H9 (cell line): ENCODE data around the gene NRXN3. TPM values are rescaled to one million over a fixed set of nuclear protein-coding genes. Genes with fewer than 3 reads are reported as not detected.

Experiments used
- DNase-seq: peaks from one replicate; pipeline ENCODE4 v3.0.0-alpha.2; 2017
- H2AFZ ChIP-seq: one replicate; pipeline ENCODE4 v1.6.1; 2013; ENCODE audit warnings: mild to moderate bottlenecking, low read length, control low read depth, moderate library complexity
- H2AK5ac ChIP-seq: 2 replicates; pipeline ENCODE4 v1.6.1; 2013; ENCODE audit warnings: low read length, control low read depth, mixed read lengths; ENCODE audit not compliant: insufficient read length
- H2BK120ac ChIP-seq: one replicate; pipeline ENCODE4 v1.6.1; 2013; ENCODE audit warnings: low read depth, mild to moderate bottlenecking, low read length, control low read depth, inconsistent platforms; ENCODE audit not compliant: poor library complexity, severe bottlenecking
- H2BK12ac ChIP-seq: 2 replicates; pipeline ENCODE4 v1.6.1; 2013; ENCODE audit warnings: low read length, control low read depth, mixed read lengths, low read depth; ENCODE audit not compliant: insufficient read length
- H2BK15ac ChIP-seq: 2 replicates; pipeline ENCODE4 v1.6.1; 2013; ENCODE audit warnings: low read depth, low read length, control low read depth
- H2BK20ac ChIP-seq: one replicate; pipeline ENCODE4 v1.6.1; 2013; ENCODE audit warnings: low read depth, mild to moderate bottlenecking, low read length, control low read depth, inconsistent platforms; ENCODE audit not compliant: poor library complexity, severe bottlenecking
- H2BK5ac ChIP-seq: 2 replicates; pipeline ENCODE4 v1.6.1; 2013; ENCODE audit warnings: low read length, control low read depth, mixed read lengths; ENCODE audit not compliant: insufficient read length
- H3K14ac ChIP-seq: 2 replicates; pipeline ENCODE4 v1.6.1; 2013; ENCODE audit warnings: low read length, control low read depth; ENCODE audit not compliant: insufficient read depth
- H3K18ac ChIP-seq: 2 replicates; pipeline ENCODE4 v1.6.1; 2013; ENCODE audit warnings: low read depth, mild to moderate bottlenecking, mixed read lengths, low read length, control low read depth; ENCODE audit not compliant: insufficient read length
- H3K23ac ChIP-seq: 2 replicates; pipeline ENCODE4 v1.6.1; 2013; ENCODE audit warnings: low read length, control low read depth, mixed read lengths, low read depth; ENCODE audit not compliant: insufficient read length
- H3K23me2 ChIP-seq: 2 replicates; pipeline ENCODE4 v1.6.1; 2013; ENCODE audit warnings: low read depth, mild to moderate bottlenecking, mixed read lengths, low read length, control low read depth; ENCODE audit not compliant: insufficient read length, poor library complexity, severe bottlenecking
- H3K27ac ChIP-seq: 2 replicates; pipeline ENCODE4 v1.5.1; 2013; ENCODE audit warnings: low read length, control low read depth, mixed read lengths, low read depth; ENCODE audit not compliant: insufficient read length
- H3K27me3 ChIP-seq: 2 replicates; pipeline ENCODE4 v1.6.1; 2013; ENCODE audit warnings: low read length, control low read depth, inconsistent platforms; ENCODE audit not compliant: insufficient read depth
- H3K4ac ChIP-seq: 2 replicates; pipeline ENCODE4 v1.6.1; 2013; ENCODE audit warnings: low read depth, mild to moderate bottlenecking, control low read depth, inconsistent platforms, low read length, moderate library complexity
- H3K4me1 ChIP-seq: 2 replicates; pipeline ENCODE4 v1.6.1; 2013; ENCODE audit warnings: low read length, control low read depth, inconsistent platforms; ENCODE audit not compliant: insufficient read depth
- H3K4me2 ChIP-seq: 2 replicates; pipeline ENCODE4 v1.6.1; 2013; ENCODE audit warnings: low read length, control low read depth, mixed read lengths; ENCODE audit not compliant: insufficient read length, insufficient read depth
- H3K56ac ChIP-seq: 2 replicates; pipeline ENCODE4 v1.6.1; 2013; ENCODE audit warnings: low read depth, mild to moderate bottlenecking, mixed read lengths, low read length, control low read depth; ENCODE audit not compliant: insufficient read length
- H3K79me1 ChIP-seq: 2 replicates; pipeline ENCODE4 v1.6.1; 2013; ENCODE audit warnings: low read depth, mild to moderate bottlenecking, moderate library complexity, low read length, control low read depth, inconsistent platforms; ENCODE audit not compliant: insufficient read depth, poor library complexity, severe bottlenecking
- H3K79me2 ChIP-seq: 2 replicates; pipeline ENCODE4 v1.6.1; 2013; ENCODE audit warnings: low read length, control low read depth, inconsistent platforms; ENCODE audit not compliant: insufficient read depth
- H3K9ac ChIP-seq: 2 replicates; pipeline ENCODE4 v1.6.1; 2013; ENCODE audit warnings: low read length, control low read depth, mixed read lengths; ENCODE audit not compliant: insufficient read length; ENCODE audit errors: extremely low read depth
- H3K9me3 ChIP-seq: one replicate; pipeline ENCODE4 v1.6.1; 2013; ENCODE audit warnings: low read depth, low read length, inconsistent platforms; ENCODE audit not compliant: control insufficient read depth
- H3T11ph ChIP-seq: one replicate; pipeline ENCODE4 v1.6.1; 2013; ENCODE audit warnings: mild to moderate bottlenecking, low read length, control low read depth, inconsistent platforms
- H4K20me1 ChIP-seq: one replicate; pipeline ENCODE4 v1.6.1; 2013; ENCODE audit not compliant: control insufficient read depth, insufficient read length, insufficient read depth
- H4K5ac ChIP-seq: 2 replicates; pipeline ENCODE4 v1.6.1; 2013; ENCODE audit warnings: low read depth, mild to moderate bottlenecking, mixed read lengths, low read length, control low read depth; ENCODE audit not compliant: insufficient read length
- H4K8ac ChIP-seq: replicated peaks from 2 replicates; pipeline ENCODE4 v1.6.1; 2013; ENCODE audit warnings: low read length, control low read depth, mixed read lengths, low read depth; ENCODE audit not compliant: insufficient read length
- H4K91ac ChIP-seq: 2 replicates; pipeline ENCODE4 v1.6.1; 2013; ENCODE audit warnings: low read depth, mild to moderate bottlenecking, moderate library complexity, mixed read lengths, low read length, control low read depth; ENCODE audit not compliant: insufficient read length
- H3K27ac Mint-ChIP-seq, 3 experiments: 2 replicates in 2 of 3; 3 replicates in 1 of 3; pipeline ENCODE4 v1.8.0; 2020 to 2021; ENCODE audit warnings: mixed read lengths in 3 of 3, mild to moderate bottlenecking in 1 of 3, moderate library complexity in 1 of 3
- H3K27me3 Mint-ChIP-seq: 2 replicates; pipeline ENCODE4 v1.8.0; 2021; ENCODE audit warnings: low read depth, mild to moderate bottlenecking, moderate library complexity, mixed read lengths
- H3K36me3 Mint-ChIP-seq, 3 experiments: 2 replicates in 2 of 3; 3 replicates in 1 of 3; pipeline ENCODE4 v1.8.0; 2020 to 2021; ENCODE audit warnings: low read depth in 3 of 3, mixed read lengths in 3 of 3; ENCODE audit not compliant: insufficient read depth in 1 of 3
- H3K4me1 Mint-ChIP-seq, 2 experiments: 2 replicates each; pipeline ENCODE4 v1.8.0; 2020; ENCODE audit warnings: mixed read lengths in 2 of 2
- H3K4me3 Mint-ChIP-seq, 2 experiments: 2 replicates in 1 of 2; 3 replicates in 1 of 2; pipeline ENCODE4 v1.8.0; 2020 to 2021; ENCODE audit warnings: mild to moderate bottlenecking in 2 of 2, mixed read lengths in 2 of 2, moderate library complexity in 1 of 2
- H3K9me3 Mint-ChIP-seq, 2 experiments: 2 replicates in 1 of 2; 3 replicates in 1 of 2; pipeline ENCODE4 v1.8.0; 2020; ENCODE audit warnings: mild to moderate bottlenecking in 2 of 2, mixed read lengths in 2 of 2, moderate library complexity in 1 of 2
- CTCF ChIP-seq: fragments of 200-600 bp; sonication (generic); conservative IDR thresholded peaks from 3 replicates; pipeline ENCODE4 v1.8.0; 2021; ENCODE audit warnings: antibody characterized with exemption, mild to moderate bottlenecking
- WGBS: extraction: QIAGEN DNeasy Blood & Tissue Kit; methylation state at CpG from one replicate; pipeline ENCODE4 v1.1.7; 2013; ENCODE audit warnings: missing lambda C conversion rate, low lambda C conversion rate, mixed read lengths; ENCODE audit not compliant: insufficient read length; ENCODE audit errors: extremely low coverage; 5-methylcytosine and 5-hydroxymethylcytosine counted together
- total RNA-seq: library from RNA; stranded (reverse); gene quantifications from 2 replicates; pipeline ENCODE4 v1.2.1, GENCODE V29; 2021

Gene NRXN3
- total RNA-seq, 1 experiment from 2014 or later = 1.8 TPM

GRCh38 chr14:79829405-79830166 is 1659.4 kb downstream of the NRXN3 start:
- Histone ChIP-seq H3K23me2 (no peaks in the 10 kb centered on the region), H2BK5ac (no peak overlapping the region), H3K79me2 (no peaks in the 10 kb centered on the region), H3K27ac (no peak overlapping the region), H4K5ac (no peak overlapping the region), H3K4me2 (no peak overlapping the region), H3K14ac (no peak overlapping the region), H4K20me1 (no peaks in the 10 kb centered on the region), H4K8ac (no peak overlapping the region), H3K4ac (no peak overlapping the region), H4K91ac (no peak overlapping the region), H3K18ac (no peak overlapping the region), H3K4me1 (no peaks in the 10 kb centered on the region), H3K9ac (no peak overlapping the region), H3K27me3 (no peaks in the 10 kb centered on the region), H2BK20ac (no peak overlapping the region), H2AFZ (no peak overlapping the region), H2AK5ac (no peak overlapping the region), H3K56ac (no peak overlapping the region), H3K9me3 (no peaks in the 10 kb centered on the region), H2BK12ac (no peak overlapping the region), H3T11ph (no peak overlapping the region), H2BK120ac (no peak overlapping the region), H2BK15ac (no peak overlapping the region), H3K79me1 (no peaks in the 10 kb centered on the region), H3K23ac (no peak overlapping the region)
- Mint-ChIP-seq H3K9me3 (no peaks in the 10 kb centered on the region), H3K27ac (no peak overlapping the region; a peak in 1 of 7 replicates), H3K4me3 (no peak overlapping the region), H3K4me1 (no peaks in the 10 kb centered on the region), H3K36me3 (no peaks in the 10 kb centered on the region), H3K27me3 (no peaks in the 10 kb centered on the region)
- WGBS = no CpG with 5 or more reads among the region's 3 CpGs
- no peak for DNase-seq
- no peak for TF ChIP-seq CTCF
